ENCODE measurements around the gene PHLDB1.
A peak's percentile ranks its signal among the peaks of the same experiment; 100 is the strongest.
"Not testable (repeated sequence)": the region's sequence is repeated elsewhere in the genome, so short reads cannot be mapped to it uniquely, and the experiment has no call there.

The PHLDB1 gene

DNA sequence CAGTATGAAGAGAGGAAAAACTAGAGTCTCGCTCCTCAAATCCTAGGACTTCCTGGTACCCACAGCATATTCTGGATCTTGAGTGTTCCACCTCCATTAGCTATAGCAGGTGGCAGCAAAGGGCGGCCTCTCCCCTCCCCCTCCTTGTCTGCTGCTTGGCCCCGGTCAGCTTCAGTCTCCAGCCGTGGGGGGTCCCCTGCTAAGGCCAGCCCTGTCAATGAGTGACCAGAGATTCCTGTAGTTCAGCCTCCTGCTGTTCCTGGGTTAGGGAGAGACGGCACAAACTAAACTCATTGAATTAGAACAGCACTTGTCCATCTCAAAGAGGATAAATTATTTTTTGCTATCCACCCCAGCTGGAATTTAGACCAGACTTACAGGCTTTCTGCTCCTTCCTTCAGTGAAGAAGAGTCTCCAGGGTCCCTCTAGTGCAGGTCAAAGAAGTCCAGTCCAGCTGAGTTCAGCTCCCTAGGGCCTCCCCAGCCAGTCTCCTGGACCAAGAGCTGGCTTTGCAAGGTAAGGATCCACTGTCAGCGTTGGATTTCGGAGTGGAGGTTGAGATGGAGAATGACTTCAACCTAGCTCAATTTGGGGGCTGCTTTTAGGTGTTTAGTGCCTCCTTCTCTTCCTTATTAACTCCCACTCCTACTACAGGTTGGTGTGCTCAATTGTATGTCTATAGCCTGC lies 1.1 kb upstream of the PHLDB1 start:
- DNase-seq: no peak

GRCh38 chr11:118606844-118607228 lies 579 bp upstream of the PHLDB1 start:
- no peak for DNase-seq

DNA sequence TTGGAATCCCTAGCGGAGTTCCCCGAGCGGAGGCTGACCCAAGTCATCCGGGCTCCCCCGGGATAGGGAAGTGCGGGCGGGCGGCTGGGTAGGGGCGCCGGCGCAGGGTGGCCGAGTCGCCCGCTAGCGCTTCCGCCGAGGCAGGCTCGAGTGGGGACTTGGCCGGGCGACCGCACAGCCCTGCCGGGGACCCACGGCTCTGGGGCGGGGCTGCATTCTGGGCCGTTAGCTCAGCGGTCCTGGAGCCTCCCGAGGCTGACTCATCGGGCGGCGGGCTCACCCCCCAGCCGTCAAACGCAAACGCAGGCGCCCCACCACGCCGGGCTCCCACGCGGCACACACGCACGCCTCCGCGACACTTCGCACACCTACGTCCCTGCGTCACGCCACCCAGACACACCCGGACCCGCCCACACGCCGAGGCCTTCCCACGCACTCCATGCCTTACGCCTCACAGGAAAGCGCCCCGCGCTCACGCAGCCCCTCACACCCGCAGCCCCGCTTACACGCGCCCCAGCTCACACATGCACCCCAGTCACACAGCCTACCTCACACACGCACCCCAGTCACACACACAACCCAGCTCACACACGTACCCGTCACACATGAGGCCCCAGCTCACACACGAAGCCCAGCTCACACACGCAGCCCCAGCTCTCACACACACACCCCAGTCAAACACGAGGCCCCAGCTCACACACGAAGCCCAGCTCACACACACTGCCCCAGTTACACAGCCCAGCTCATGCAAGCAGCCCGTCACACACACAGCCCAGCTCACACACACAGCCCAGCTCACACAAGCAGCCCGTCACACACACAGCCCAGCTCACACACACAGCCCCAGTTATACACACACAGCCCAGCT lies 1.2 kb downstream of the PHLDB1 start:
- DNase-seq: peak; percentile 85

GRCh38 chr11:118609380-118610224 lies 2.2 kb downstream of the PHLDB1 start:
- DNase-seq: no peak

DNA sequence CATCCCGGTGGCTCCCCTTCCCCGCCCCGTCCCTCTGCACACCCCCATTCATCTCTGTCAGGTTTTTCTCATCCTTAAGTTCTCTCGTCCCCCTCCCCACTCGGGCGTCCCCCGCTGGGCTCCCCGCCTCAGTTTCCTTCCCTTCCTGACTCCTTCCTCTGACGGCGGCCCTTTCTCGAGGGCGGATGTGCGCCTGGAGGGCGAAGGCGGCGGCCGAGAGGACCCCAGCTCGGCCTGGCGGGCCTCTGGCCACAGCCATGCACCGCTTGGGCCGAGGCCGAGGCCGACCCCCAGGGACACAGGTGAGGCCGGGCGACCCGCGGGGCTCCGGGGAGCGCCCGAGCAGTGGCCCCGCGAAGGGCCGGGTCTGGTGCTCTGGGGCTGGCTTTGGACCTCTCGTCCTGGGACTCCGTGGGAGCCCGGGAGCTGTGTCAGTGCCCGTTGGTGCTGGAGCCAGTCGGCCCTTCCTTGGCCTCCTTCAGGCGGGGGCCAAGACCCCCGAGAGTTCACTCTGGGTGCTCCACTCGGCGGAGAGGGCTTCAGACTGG lies 2.9 kb downstream of the PHLDB1 start:
- DNase-seq: no peak

DNA sequence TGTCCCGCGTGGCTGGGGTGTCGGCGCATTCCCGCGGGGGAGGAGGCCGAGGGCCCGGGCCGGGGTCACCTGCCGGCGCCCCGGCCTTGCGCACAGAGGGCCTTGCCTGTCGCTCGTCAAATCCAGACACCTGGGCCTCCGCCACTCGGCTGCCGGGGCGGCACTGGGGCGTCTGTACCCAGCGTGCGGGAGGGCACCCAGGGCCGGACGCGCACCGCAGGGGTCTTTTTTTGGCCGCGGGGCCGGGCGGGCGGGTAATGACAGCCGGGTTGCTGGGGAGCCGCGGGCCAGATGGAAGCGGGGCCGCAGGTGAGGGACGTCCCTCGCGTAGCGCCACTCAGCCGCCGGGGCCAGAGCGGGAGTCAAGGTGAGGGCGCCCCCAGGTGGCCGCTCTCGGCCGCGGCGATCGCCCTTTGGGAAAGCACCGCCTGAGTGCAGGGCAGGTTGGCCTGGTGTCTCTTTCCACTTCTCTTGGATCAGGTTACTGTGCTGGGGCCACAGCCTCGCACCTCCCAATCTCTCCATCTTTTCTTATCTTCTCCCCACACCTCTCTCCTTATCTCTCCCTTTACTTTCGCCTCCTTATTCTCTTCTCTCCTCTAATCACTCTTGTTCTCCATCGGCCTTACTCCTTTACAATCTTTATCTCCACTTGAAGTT lies 3.5 kb downstream of the PHLDB1 start:
- peak; percentile 80 for DNase-seq

- DNase-seq: not testable (repeated sequence)
Measured at GRCh38 chr11:118611433-118611795, 4.0 kb downstream of the PHLDB1 start.

GRCh38 chr11:118612378-118612777 lies 5.0 kb downstream of the PHLDB1 start:
- DNase-seq: no peak

DNA sequence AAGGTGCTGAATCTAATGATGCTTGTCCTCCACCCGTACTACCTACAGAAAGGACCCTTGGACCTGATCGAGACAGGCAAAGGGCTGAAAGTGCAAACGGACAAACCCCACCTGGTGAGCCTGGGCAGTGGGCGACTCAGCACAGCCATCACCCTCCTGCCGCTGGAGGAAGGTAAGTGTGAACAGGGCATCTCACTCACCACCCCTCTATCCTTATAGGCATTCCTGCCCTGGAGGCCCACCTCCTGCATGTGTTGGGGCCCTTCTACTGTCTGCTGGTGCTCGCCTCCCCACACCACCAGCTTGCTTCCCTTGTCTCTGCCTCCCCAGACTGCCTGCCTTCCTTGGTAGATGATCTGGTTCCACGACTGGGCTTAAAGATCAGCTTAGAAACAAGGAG lies 7.1 kb downstream of the PHLDB1 start:
- no peak for DNase-seq

DNA sequence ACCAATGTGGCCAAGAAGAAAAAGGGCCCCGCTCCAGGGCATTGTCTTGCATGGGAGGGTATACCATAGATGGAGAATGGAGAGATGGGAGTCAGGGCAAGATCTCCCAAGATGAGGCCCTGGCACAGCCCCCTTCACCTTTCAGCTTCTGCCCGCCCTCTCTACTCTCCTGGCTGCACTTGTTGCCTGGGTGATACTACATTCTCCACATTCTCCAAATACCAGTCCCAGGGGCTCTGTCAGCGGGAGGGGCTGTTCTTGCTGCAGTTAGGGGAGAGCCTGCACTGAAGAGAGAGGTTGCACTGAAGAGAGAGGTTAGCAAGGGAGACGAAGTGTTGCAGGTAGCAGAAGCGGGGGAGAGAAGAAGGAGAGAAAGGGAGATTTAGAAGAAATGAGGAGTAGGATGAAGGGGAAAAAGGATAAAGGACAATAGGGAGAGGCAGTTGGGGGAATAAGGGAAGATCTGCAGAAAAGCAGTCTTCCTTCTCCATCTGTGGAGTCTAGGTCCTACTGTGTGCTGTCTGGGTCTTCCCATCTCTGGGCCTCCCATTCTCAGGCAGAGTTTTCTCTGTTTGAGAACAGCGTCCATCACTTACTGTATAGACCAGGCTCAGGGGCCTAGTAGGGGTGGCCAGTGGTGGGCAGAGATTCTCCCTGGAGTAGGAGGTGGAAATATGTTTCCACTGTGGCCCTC lies 8.0 kb downstream of the PHLDB1 start:
- DNase-seq: no peak

DNA sequence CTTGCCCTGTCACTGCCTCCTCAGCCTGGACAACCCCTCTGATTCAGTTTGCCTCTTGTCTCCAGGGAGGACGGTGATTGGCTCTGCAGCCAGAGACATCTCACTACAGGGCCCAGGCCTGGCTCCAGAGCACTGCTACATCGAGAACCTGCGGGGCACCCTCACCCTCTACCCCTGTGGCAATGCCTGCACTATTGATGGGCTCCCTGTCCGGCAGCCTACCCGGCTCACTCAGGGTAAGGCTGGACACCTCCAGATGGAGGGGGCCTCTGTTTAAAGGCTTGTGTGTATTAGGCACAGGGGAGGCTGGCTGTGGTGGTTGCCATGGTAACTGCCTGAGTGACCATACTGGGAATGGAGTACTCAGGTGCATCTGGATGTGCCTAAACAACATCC lies 8.6 kb downstream of the PHLDB1 start:
- DNase-seq: no peak

- DNase-seq: no peak
Measured at GRCh38 chr11:118618115-118618990, 10.9 kb downstream of the PHLDB1 start.

- DNase-seq: no peak
Measured at GRCh38 chr11:118618991-118619375, 11.6 kb downstream of the PHLDB1 start.

- no peak for DNase-seq
Measured at GRCh38 chr11:118619444-118620197, 12.2 kb downstream of the PHLDB1 start.

- DNase-seq: no peak
Measured at GRCh38 chr11:118620529-118621070, 13.2 kb downstream of the PHLDB1 start.

- DNase-seq: no peak
Measured at GRCh38 chr11:118621071-118621783, 13.8 kb downstream of the PHLDB1 start.

- DNase-seq: no peak
Measured at GRCh38 chr11:118621784-118622375, 14.5 kb downstream of the PHLDB1 start.

DNA sequence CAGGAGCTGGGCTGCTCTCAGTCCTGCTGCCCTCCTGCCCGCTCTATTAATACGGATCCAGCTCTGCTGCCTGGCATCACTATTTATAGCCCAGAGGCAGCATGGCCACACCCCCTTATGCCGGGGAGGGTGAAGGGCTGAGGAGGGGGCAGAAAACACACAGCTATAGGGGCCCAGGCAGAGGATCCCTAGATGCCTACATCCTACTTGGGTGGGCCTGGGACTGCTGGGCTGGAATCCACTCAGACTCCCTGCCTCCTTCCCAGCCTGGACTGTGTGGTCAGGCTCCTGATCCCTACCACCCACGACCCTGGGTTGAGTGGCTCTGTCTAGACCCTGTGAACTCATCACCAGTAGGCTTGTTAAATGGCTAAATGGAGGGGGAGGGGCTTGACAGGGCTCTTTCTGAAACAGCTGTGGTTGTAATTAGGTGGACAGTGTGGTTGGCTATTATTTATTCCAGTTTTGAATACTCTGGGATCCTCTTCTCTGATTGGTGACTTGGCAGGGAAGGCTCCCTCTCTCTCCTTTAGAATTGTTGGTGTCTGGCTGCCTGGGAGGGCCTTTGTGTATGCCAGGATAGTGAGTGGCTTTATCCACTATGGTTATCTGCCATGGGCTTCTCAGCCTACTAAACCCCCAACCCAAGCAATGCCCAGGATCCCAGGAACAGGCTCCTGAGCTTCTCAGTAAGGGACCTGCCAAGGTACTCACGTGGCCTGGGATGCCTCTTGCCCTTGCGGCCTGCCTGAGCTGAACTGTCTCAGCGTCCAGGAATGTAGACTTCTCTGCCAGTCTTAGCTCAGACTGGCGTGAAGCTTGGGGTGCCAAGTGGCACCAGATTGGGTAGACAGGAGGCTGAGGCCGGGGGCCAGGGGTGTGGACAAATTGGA lies 15.2 kb downstream of the PHLDB1 start:
- no peak for DNase-seq
